CD4-positive, alpha-beta T cell (primary cell): Measurements from ENCODE around the gene CLSTN2. TPM values are rescaled to one million over a fixed set of nuclear protein-coding genes. Genes with fewer than 3 reads are reported as not detected.

Experiments used
- ATAC-seq: fragments of 200-7000 bp; cut with Tn5 transposase; one replicate; pipeline ENCODE4 v1.10.0; 2022; ENCODE audit warnings: mild to moderate bottlenecking; ENCODE audit not compliant: poor library complexity
- CTCF ChIA-PET: fragments of 350-600 bp; sonication (Branson Sonifier 250); formaldehyde crosslinking; loops from one replicate; lab custom pipeline; 2021; ENCODE audit warnings: antibody characterized with exemption, inconsistent platforms; lab: Charles Lee
- POLR2A ChIA-PET: fragments of 350-600 bp; sonication (Branson Sonifier 250); formaldehyde crosslinking; loops from one replicate; lab custom pipeline; 2021; ENCODE audit warnings: antibody characterized with exemption, inconsistent platforms; lab: Charles Lee
- DNase-seq, 14 experiments: peaks; one replicate each; pipeline ENCODE4 v3.0.0-alpha.2; 2013 to 2020; ENCODE audit warnings: mixed read lengths in 2 of 14
- H3K27ac ChIP-seq, 2 donors: one replicate each; pipeline versions ENCODE4 v1.5.1 to v1.7.0; 2013; ENCODE audit warnings: low read length in 2 of 2, low read depth in 1 of 2, mild to moderate bottlenecking in 1 of 2
- H3K27me3 ChIP-seq, 2 experiments: 1 replicate in 1 of 2; 2 replicates in 1 of 2; pipeline versions ENCODE4 v1.6.1 to v1.7.0; 2013; ENCODE audit warnings: low read length in 2 of 2, control low read depth in 1 of 2, mild to moderate bottlenecking in 1 of 2, moderate library complexity in 1 of 2; ENCODE audit not compliant: insufficient read depth in 2 of 2, control insufficient read depth in 1 of 2
- H3K36me3 ChIP-seq: one replicate; pipeline ENCODE4 v1.6.1; 2013; ENCODE audit warnings: low read length, control low read depth; ENCODE audit not compliant: insufficient read depth
- H3K4me1 ChIP-seq: one replicate; pipeline ENCODE4 v1.6.1; 2013; ENCODE audit warnings: low read length, control low read depth; ENCODE audit not compliant: insufficient read depth
- H3K4me3 ChIP-seq: one replicate; pipeline ENCODE4 v1.5.1; 2013; ENCODE audit warnings: mild to moderate bottlenecking, low read length, moderate library complexity
- H3K9me3 ChIP-seq, 2 experiments: 1 replicate in 1 of 2; 2 replicates in 1 of 2; pipeline versions ENCODE4 v1.6.1 to v1.7.0; 2013; ENCODE audit warnings: low read length in 2 of 2, mild to moderate bottlenecking in 2 of 2, control low read depth in 1 of 2, moderate library complexity in 1 of 2; ENCODE audit not compliant: control insufficient read depth in 1 of 2, insufficient read depth in 1 of 2
- H3K27ac Mint-ChIP-seq: one replicate; pipeline ENCODE4 v1.8.0; 2020; ENCODE audit warnings: mixed read lengths
- H3K27me3 Mint-ChIP-seq: one replicate; pipeline ENCODE4 v1.8.0; 2021; ENCODE audit warnings: mixed read lengths
- H3K36me3 Mint-ChIP-seq: one replicate; pipeline ENCODE4 v1.8.0; 2021; ENCODE audit warnings: low read depth, mixed read lengths
- H3K4me1 Mint-ChIP-seq: one replicate; pipeline ENCODE4 v1.8.0; 2021; ENCODE audit warnings: low read depth, mixed read lengths
- H3K4me3 Mint-ChIP-seq: one replicate; pipeline ENCODE4 v1.8.0; 2020; ENCODE audit warnings: mild to moderate bottlenecking, mixed read lengths
- H3K9me3 Mint-ChIP-seq: one replicate; pipeline ENCODE4 v1.8.0; 2020; ENCODE audit warnings: mixed read lengths
- CTCF ChIP-seq: fragments of 200-600 bp; IDR thresholded peaks from one replicate; pipeline ENCODE4 v1.8.0; 2022; ENCODE audit warnings: antibody characterized with exemption, mild to moderate bottlenecking
- intact Hi-C, 2 experiments: fragments of 100-400 bp; cut with DNase I in 1 of 2; cut with micrococcal nuclease in 1 of 2; formaldehyde crosslinking; loops; one replicate each; pipeline versions ENCODE4 v1.15.1 to v1.9.0; 2023 to 2025; cut with DNase I, micrococcal nuclease
- total RNA-seq, 174 experiments: library from RNA in 2 of 174; stranded (reverse) in 2 of 174; gene quantifications; one replicate each; pipeline ENCODE4 v1.2.3 and lab custom pipeline; 2021 to 2026

The CLSTN2 gene
- total RNA-seq, 2 experiments from 2014 or later: not detected

- Mint-ChIP-seq H3K4me3 (no peak overlapping the region), H3K9me3 (no peaks in the 10 kb centered on the region), H3K4me1 (no peaks in the 10 kb centered on the region), H3K27me3 (peaks cover 4% of the 10 kb centered on the region), H3K36me3 (no peaks in the 10 kb centered on the region), H3K27ac (no peak overlapping the region)
- no peak overlapping the region for H3K27ac ChIP-seq
- no peak overlapping the region for H3K4me3 ChIP-seq
- POLR2A ChIA-PET: no interaction called here
- CTCF ChIA-PET: no interaction called here
- no peak for ATAC-seq
- H3K36me3 ChIP-seq: no peaks in the 10 kb centered on the region
- H3K9me3 ChIP-seq: no peaks in the 10 kb centered on the region
- TF ChIP-seq CTCF: no peak
- intact Hi-C loops: no loop called here
- H3K27me3 ChIP-seq: no peaks in the 10 kb centered on the region
- no peak for DNase-seq
- no peaks in the 10 kb centered on the region for H3K4me1 ChIP-seq
Measured at GRCh38 chr3:140501061-140501769, 566.2 kb downstream of the CLSTN2 start.

DNA sequence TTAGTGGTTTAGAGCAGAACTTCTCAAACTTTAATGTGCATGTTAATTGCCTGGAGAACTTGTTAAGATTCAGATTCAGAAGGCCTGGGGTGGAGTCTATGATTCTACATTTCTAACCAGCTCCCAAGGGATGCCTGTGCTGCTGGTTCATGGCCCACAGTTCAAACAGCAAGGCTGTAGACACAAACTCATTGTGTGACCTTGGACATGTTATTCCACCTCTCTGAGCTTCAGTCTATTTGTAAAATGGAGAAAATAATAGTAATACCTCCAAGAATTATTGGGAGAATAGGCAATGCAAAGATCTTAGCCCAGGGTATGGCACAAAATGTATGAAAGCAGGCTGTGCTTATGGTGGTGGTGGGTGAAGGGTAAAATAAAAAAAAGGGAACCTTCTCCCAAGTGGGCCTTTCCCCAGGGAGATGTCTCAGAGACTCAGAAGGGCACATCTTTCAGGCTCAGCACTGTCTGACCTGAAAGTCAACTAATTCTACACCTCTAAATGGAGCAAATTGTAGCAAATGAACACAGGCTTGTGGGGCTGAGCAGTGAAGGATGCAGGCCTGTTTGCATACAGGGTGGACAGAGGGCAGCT is 566.9 kb downstream of the CLSTN2 start:
- no peak overlapping the region for H3K4me3 ChIP-seq
- no peaks in the 10 kb centered on the region for H3K4me1 ChIP-seq
- H3K27ac Mint-ChIP-seq: no peak overlapping the region
- CTCF ChIA-PET: no interaction called here
- H3K27me3 Mint-ChIP-seq: peaks cover 4% of the 10 kb centered on the region
- H3K27ac ChIP-seq: no peak overlapping the region
- POLR2A ChIA-PET: no interaction called here
- ATAC-seq: no peak
- no peaks in the 10 kb centered on the region for H3K27me3 ChIP-seq
- intact Hi-C loops: no loop called here
- no peak overlapping the region for H3K4me3 Mint-ChIP-seq
- no peak for TF ChIP-seq CTCF
- H3K9me3 ChIP-seq: no peaks in the 10 kb centered on the region
- no peaks in the 10 kb centered on the region for H3K9me3 Mint-ChIP-seq
- DNase-seq: no peak
- H3K36me3 ChIP-seq: no peaks in the 10 kb centered on the region
- no peaks in the 10 kb centered on the region for H3K4me1 Mint-ChIP-seq
- H3K36me3 Mint-ChIP-seq: no peaks in the 10 kb centered on the region

GRCh38 chr3:140505213-140505612 is 570.2 kb downstream of the CLSTN2 start:
- Mint-ChIP-seq H3K4me3 (no peak overlapping the region), H3K9me3 (no peaks in the 10 kb centered on the region)

More at GRCh38 chr3:140505213-140505612, 570.2 kb downstream of the CLSTN2 start:
- DNase-seq: no peak
- Mint-ChIP-seq H3K27me3 (peaks cover 4% of the 10 kb centered on the region), H3K36me3 (no peaks in the 10 kb centered on the region), H3K4me1 (no peaks in the 10 kb centered on the region), H3K27ac (no peak overlapping the region)
- intact Hi-C loops: no loop called here
- Histone ChIP-seq H3K4me3 (no peak overlapping the region), H3K4me1 (no peaks in the 10 kb centered on the region), H3K27me3 (peaks cover 0 to 2% of the 10 kb centered on the region in 2 experiments), H3K9me3 (no peaks in the 10 kb centered on the region), H3K36me3 (no peaks in the 10 kb centered on the region), H3K27ac (no peak overlapping the region)
- CTCF ChIA-PET: no interaction called here
- ATAC-seq: no peak
- POLR2A ChIA-PET: no interaction called here
- no peak for TF ChIP-seq CTCF
